Stimulated activated CD8-positive, alpha-beta memory T cell treated with anti-CD3 and anti-CD28 coated beads, Interleukin-2, amount 100 ng/mL, for 1 hour (primary cell): Measurements from ENCODE around the gene MAN1A2.

ENCODE experiments used
- DNase-seq, 2 donors: peaks; one replicate each; pipeline ENCODE4 v3.0.0-alpha.2; 2020; ENCODE audit warnings: low read depth in 2 of 2

MAN1A2 gene

DNA sequence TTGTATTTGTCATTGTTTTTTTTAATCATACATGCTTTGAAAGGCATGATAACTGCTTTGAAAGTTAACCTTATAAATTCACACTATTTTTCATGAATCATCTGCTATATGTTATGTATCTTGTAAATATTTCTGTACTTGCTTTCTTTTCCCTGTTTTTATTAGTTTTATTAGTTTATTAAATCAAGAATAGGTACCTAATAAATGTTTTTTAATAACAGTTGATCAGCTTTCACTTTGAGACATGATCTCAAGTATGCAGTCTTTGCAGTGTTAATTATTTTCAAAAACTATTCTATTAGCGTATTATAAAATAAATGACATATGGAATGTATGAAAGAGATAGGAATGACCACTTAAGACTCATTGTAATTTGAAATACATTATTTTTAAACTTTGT, 127.8 kb downstream of the MAN1A2 start:
- no peak for DNase-seq

- DNase-seq, result no peak
Observed at GRCh38 chr1:117499071-117499470, 131.8 kb downstream of the MAN1A2 start.

- DNase-seq, result no peak
Observed at GRCh38 chr1:117500584-117500983, 133.3 kb downstream of the MAN1A2 start.

DNA sequence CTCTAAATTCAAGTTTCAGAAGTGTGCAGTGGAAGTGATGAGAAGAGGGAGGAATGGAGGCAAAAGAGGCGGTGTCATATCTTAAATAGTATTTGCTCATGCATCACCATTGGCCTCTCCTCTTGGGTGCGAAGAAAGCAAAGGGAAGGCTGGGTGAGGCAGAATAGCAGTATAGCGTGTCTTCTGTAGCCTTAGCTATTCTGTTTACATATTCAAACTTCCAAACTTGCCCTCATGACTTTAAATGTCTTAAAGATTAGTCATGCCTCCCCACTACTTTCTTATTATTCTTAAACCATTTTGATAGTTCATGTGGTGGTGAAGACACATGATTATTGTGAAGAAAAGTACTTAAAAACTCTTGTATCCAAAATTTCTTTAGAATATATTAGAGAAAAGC, 134.0 kb downstream of the MAN1A2 start:
- no peak for DNase-seq

- DNase-seq, result no peak
Observed at GRCh38 chr1:117511273-117511672, 144.0 kb downstream of the MAN1A2 start.

DNA sequence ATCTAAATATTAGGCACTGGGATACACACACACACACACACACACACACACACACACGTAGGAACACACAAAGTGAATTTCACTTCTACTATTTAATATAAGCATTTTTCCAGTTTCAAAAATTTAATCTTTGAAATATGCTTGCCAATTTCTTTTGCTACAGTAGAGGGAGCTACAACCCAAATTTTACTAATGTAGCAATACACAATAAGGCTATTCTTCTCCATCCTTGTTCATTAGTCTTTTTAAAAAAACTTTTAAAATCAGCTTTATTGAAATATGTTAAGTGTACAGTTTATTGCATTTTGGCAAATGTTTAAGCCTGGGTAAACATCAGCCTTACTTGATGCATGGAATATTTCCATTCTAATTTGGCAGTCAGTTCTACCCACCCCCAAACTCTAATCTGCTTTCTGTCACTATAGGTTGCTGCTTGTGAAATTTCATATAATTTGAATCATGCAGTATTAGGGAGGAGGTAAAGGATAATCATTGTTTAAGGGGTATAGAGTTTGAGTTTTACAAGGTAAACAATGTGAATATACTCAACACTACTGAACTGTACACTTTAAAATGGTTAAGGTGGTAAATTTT, 145.6 kb downstream of the MAN1A2 start:
- DNase-seq, result no peak

GRCh38 chr1:117523111-117523510, 155.9 kb downstream of the MAN1A2 start:
- DNase-seq, result no peak

DNA sequence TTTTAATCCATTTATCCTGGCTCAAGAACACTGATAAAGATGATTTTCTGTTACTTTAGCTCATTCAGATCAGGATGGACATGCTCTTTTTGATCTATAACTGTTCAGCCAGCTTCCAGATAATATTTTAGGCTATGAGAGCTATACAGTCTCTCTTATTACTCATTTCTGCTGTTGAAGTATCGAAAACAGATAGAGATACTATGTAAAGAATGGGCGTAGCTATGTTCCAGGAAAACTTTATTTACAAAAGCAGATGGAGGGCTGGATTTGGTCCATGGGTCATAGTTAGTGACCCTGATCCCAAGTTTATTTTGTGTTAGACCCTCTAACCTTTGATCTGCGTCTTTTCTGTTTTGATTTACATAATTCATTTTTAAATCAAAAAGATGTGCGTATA, 159.8 kb downstream of the MAN1A2 start:
- DNase-seq, result no peak

DNA sequence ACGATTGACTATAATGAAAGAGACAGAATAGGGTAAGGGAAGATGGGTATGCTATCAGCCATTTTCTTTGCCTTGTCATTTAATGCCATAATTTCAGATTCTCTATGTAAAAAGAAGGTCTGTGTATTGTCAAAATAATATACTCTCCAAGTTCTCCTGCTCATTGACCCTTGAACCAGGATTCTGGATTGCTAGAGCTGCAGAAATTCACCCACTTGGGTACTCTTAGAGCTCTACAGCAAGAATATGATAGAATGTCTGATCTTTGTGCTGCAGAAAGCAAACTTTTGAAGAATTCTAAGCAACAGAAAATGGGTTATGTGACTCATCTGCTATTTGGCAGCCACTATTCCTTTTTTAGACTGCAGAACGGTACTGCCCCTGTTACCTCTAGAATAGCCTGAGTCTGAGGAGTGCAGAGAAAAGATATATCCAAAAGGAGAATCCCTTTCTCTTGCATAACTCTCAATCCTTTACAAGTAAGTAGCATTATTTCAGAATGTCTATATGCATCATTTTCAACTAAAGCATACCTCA, 160.4 kb downstream of the MAN1A2 start:
- DNase-seq, result no peak

- no peak for DNase-seq
Observed at GRCh38 chr1:117529683-117530082, 162.4 kb downstream of the MAN1A2 start.

GRCh38 chr1:117531222-117531621, 164.0 kb downstream of the MAN1A2 start:
- no peak for DNase-seq

DNA sequence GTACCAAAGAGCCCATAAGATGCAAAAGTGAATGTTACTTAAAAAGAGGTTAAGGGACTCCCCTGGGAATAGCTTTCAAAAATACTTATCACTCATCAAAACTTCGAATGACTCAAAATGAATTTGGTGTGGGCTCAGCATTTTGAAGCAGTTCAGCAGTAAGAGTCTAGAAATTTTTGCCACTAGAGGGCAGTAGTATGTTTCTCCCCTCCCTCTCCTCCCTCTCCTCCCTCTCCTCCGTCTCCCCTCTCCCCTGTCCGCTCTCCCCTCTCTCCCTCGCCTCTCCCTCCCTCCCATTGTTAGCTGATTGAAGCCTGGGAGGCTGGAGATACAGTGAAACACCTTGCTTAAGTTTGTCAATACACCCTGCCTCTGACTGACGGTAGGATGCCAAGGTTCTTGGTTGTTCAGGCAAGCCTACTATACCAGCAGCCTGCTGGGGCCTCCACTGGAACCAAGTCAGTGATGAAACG, 167.8 kb downstream of the MAN1A2 start:
- DNase-seq, result no peak

GRCh38 chr1:117535821-117536220, 168.6 kb downstream of the MAN1A2 start:
- DNase-seq, result no peak

DNA sequence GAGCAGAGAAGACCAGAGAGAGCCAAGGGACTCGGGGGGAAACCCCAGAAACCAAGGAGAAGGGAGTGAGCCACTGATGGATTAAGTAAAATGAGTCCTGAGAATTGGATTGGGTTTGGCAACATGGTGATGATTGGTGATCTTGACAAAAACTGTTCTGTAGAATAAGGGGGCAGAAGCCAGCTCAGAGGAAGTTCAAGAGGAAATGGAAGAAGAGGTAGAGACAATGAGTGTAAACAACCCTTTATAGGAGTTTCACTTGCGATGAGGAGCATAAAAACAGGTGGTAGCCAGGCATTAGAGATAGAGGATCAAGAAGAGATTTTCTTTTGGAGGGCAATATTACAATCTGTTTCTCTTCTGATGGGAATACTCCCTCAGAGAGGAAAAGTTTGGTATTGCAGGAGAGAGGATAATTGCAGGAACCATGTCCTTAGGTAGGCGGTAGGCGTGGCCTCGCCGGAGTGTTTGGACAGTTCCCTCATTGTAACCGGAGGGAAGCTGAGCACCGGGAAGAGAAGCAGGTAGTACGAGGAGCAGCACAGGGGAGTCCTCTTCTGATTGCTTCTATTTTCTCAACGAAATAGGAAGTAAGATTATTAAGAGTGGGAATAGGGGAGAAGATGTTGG, 170.2 kb downstream of the MAN1A2 start:
- DNase-seq, result no peak

- no peak for DNase-seq
Observed at GRCh38 chr1:117540532-117540931, 173.3 kb downstream of the MAN1A2 start.

GRCh38 chr1:117541003-117541402, 173.8 kb downstream of the MAN1A2 start:
- DNase-seq, result no peak

DNA sequence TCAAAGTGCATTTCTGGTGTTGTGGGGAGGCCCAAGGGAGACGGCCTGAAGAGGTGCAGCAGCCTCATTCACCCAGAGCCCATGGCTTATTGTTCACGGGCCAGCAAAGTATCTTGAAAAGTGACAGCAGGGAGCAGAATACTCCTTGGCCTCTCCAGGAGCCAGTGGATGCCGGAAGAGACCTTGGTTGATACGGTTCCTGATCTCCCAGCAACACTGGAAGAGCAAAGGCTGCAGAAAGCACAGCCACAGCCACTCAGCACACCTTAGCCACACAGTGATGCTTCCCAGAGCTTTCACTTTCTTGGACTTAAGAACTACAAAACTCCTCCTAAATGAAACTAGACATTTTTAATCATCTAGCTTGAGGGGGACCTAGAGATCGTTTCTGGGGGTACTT, 174.3 kb downstream of the MAN1A2 start:
- no peak for DNase-seq

- no peak for DNase-seq
Observed at GRCh38 chr1:117544509-117545109, 177.4 kb downstream of the MAN1A2 start.

GRCh38 chr1:117546467-117546866, 179.2 kb downstream of the MAN1A2 start:
- no peak for DNase-seq

DNA sequence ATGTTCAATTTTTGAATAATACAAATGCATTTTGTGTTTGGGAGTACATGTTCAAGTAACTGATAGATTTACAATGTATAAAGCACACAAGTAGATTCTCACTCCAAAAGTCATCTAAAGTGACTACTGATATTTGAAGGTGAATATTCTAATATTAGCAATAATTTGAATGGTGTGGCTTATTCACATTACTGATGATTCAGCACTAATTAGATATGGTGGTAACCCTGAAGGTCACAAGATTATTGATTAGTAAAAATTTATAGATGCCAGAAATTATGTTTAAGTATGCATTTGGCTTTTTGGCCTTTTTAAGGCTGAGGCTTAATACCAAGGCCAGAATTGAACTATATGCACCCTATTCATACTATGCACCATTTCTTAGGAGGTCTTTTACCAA, 186.2 kb downstream of the MAN1A2 start:
- DNase-seq, result no peak

DNA sequence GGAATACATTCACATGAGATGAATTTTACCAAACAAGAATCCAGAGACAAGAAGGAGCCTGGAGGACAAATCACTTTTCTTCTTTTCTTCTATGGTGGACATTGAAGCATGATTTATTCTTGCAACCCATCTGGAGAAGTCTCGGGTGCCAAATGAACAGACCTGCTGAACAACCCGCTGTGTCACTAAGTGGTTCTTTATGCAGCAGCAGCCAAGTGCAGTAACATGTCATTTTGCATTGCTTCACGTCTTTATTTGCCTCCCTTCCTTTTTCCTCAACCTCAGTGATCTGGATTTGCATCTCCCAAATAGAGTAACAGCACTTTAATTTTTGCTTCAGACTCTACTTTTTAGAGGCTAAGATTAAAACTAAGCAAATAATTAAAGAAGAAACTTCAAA, 188.6 kb downstream of the MAN1A2 start:
- no peak for DNase-seq

DNA sequence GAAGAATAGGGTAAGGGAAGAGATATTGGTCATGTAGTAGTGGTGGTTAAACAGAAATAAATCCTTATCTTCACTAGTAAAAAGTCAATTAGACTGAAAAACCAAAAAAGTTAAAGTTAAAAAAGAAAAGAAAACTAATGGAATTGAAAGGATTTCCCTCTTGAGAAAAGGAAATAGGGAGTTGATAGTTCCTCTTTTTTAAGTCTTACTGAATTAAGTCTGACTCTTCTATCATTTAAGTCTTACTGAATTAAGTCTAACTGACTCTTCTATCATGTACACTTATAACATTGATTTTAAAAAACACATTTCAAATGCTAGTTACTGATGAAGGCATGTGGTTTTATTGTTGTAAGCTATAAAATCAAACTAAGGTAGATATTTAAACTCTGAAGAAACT, 189.1 kb downstream of the MAN1A2 start:
- DNase-seq, result no peak

- DNase-seq, result no peak
Observed at GRCh38 chr1:117556976-117557375, 189.7 kb downstream of the MAN1A2 start.
